WI38 (cell line): ENCODE measurements around the gene PLCH2.

Source experiments
- H3K4me3 ChIP-seq: 2 replicates; pipeline ENCODE4 v1.5.1; 2011; ENCODE audit warnings: low read depth, mild to moderate bottlenecking, control low read depth, low read length
- TF ChIP-seq, protein P1 (sequence below): IDR thresholded peaks from 2 replicates; pipeline ENCODE4 v1.5.1; 2012; ENCODE audit warnings: low read depth, mild to moderate bottlenecking, control low read depth, low read length

PLCH2 gene

DNA sequence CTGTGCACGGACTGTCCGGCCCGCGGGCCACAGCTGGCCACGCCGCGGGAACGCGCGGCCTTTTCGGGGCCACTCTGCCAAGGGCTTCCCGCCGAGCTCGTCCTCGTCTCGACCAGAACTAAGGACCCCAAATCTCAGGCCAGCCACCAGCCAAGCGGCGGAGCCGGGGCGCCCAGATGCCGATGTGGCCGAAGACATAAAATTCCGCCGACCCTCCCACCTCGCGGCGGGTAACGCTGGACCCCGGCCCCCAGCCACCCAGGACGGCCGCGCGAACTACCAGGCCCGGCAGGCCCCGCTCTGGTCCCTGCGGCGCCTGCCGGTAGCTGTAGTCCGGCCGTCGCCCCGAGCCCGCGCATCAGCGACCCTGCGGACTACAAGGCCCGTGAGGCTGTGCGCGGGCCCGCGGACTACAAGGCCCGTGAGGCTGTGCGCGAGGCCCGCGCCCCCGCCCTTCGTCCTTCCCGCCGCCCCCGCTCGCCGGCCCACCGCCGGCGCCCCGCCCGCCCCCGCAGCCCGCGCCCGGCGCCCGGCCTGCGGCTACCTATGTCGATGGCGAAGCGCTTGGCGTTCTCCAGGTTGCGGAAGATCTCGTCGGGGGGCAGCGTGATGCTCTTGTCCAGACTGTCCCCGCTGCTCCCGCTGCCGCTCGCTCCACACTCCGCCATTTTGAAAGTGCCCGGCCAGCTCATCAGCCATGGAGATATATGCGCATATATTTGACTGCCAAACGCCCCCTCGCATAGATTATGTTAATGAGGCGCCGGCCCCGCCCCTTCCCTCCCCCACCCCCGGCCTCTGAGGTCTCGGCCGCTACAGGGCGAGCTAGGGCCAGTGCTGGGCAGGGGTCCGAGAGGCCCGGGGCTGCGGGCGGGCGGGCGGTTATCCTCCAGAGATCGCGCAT lies 50.1 kb downstream of the PLCH2 start, which contains the start of gene PANK4:
Gene PANK4 (minus strand): TSS at position 677 of the 904 bp plus-strand sequence. CDS start 9 bp downstream, at position 668.
- H3K4me3 ChIP-seq = peak within 1 kb of the TSS; percentile 90
- TF ChIP-seq, protein P1, sequence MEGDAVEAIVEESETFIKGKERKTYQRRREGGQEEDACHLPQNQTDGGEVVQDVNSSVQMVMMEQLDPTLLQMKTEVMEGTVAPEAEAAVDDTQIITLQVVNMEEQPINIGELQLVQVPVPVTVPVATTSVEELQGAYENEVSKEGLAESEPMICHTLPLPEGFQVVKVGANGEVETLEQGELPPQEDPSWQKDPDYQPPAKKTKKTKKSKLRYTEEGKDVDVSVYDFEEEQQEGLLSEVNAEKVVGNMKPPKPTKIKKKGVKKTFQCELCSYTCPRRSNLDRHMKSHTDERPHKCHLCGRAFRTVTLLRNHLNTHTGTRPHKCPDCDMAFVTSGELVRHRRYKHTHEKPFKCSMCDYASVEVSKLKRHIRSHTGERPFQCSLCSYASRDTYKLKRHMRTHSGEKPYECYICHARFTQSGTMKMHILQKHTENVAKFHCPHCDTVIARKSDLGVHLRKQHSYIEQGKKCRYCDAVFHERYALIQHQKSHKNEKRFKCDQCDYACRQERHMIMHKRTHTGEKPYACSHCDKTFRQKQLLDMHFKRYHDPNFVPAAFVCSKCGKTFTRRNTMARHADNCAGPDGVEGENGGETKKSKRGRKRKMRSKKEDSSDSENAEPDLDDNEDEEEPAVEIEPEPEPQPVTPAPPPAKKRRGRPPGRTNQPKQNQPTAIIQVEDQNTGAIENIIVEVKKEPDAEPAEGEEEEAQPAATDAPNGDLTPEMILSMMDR = no peak

DNA sequence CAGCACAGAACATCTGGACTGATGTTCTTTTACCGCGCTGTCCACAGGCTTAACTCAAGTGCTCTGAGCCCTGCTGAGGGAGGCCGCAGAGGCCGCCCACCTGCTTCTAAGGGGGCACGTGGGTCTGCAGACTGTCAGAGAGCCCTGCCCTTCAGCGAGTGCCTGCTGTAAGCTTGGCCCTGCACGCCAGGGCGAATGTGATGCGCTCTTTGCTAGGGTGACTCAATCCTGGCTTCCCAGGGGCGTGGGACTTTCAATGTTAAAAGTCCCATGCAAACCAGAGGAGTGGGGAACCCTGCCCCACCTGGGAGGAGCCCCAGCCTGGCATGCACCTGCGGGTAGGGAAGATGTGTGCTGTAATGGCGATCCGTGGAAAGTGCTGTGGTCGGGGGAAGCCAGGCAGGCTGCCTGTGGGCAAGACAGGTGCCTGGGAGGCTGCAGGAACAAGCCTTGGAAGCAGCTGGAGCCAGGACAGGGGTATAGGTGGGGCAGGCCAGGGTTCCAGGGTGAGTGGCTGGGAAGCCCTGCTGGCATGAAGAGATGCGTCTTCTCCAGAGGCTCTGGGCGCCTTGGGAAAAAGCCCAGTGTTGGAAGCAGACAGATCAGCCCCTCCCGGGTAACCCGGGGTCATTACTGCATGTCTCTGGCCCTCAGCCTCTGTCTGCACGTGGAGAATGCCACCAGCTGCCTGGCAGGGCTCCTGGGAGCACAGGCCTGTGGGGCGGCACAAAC lies 50.9 kb downstream of the PLCH2 start:
- TF ChIP-seq, protein P1 = no peak
- peak overlapping the region; percentile 7; the same call in 1 of the 2 replicates for H3K4me3 ChIP-seq

DNA sequence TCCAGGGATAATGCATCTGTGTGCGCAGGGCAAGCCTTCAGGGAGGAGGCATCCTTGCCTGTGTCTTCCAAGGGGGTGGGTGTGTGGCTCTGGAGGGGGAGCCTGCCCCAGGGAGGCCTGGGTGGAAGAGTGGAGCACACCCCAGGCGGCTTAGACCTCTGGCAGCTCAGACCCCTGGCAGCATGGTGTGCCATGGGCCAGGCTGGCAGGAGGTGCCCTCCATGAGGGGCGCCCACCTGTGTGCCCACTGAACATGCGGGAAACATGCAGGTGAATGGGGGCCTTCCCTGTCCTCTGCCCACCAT lies 51.4 kb downstream of the PLCH2 start:
- no peak overlapping the region for H3K4me3 ChIP-seq
- TF ChIP-seq, protein P1 = no peak

DNA sequence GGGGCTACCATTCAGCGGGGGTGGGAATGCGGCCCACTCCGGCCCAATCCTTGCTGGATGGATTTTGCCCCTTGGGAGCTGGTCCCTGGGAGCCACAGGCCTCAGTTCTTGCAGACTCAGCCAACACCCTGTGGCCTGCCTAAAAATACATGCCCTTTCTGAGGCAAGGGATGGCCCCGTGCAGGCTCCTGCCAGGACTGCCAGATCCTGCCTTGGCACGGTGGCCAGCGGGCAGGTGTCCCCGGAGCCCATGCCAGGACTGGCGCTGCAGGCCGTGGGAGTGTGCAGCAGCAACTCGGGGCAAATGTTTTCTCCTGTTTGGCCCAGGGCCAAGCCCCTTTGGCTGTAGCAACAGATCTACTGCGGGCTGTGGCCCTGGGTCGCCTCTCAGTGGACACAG lies 51.9 kb downstream of the PLCH2 start:
- TF ChIP-seq, protein P1 = no peak
- no peak overlapping the region for H3K4me3 ChIP-seq

DNA sequence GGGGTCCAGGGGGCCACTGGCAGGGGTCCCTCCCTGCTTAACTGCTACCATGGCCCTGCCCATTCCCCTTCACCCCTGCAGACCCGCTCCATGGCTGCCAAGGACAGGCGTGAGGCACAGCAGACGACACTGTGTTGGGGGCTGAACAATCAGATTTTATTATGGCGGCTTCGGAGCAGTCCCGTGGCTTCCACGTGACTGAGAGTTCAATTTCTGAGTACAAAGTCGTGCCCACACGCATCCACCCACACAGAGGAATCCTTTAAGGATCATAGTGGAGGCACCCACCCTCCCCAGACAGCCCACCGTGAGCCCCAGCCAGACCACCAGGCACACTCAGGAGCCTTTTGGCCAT lies 52.5 kb downstream of the PLCH2 start:
- TF ChIP-seq, protein P1 = no peak
- no peak overlapping the region for H3K4me3 ChIP-seq

DNA sequence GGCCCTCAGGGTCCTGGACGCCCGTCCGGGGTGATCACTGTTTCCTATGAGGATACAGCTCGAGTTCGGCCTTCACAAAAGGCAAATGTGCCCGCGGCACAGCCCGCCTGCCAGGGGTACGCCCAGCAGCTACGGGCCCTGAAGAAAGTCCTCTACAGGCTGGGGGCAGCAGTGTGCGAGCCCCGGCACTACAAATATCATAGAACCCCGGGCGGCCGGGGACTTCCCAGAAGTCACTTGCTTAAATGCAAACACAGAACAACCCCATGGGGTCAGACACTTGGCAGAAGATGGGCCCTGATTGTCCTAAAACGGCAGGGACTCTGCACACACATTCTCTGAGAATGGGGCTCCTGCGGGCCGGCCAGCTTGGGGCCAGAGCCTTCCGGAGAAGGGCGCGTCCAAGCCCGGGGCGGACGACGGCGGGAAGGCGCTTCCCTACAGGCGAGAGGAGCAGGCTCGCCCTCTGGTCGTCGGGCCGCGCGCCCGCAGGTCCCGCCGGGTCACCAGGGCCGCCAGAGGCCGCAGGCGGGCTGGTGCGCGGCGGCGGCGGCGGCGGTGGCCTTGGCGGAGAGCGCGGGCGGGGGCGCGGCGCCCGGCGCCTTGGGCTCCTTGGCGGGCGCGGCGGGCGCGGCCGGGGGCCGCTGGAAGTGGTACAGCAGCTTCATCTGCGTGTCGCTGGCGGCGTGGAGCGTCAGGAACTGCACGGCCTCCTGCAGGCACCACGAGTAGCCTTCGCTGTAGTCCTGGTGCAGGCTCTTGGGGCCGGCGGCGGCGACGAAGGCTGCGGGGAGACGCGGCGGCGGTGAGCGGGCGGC lies 53.1 kb downstream of the PLCH2 start:
- H3K4me3 ChIP-seq = no peak overlapping the region
- TF ChIP-seq, protein P1 = no peak
